Gastrocnemius medialis (tissue), 4 donors: ENCODE data around the gene DCDC1. TPM values are rescaled to one million over a fixed set of nuclear protein-coding genes. Genes with fewer than 3 reads are reported as not detected.

Experiments used
- ATAC-seq, 2 donors: fragments of 150-250 bp; one replicate each; pipeline ENCODE4 v1.9.1; 2016
- DNase-seq, 2 donors: peaks; one replicate each; pipeline ENCODE4 v3.0.0-alpha.2; 2019
- H3K27ac ChIP-seq, 4 donors: fragments of 200-600 bp; sonication (generic); 1 replicate in 1 of 4; 2 replicates in 3 of 4; pipeline ENCODE4 v1.5.1; 2016 to 2018; ENCODE audit warnings: mild to moderate bottlenecking in 2 of 4, moderate library complexity in 1 of 4
- H3K27me3 ChIP-seq, 3 donors: fragments of 200-600 bp; sonication (generic) in 2 of 3; 1 replicate in 1 of 3; 2 replicates in 2 of 3; pipeline versions ENCODE4 v1.5.1 to v1.6.0; 2016 to 2019; ENCODE audit warnings: mild to moderate bottlenecking in 1 of 3, moderate library complexity in 1 of 3
- H3K36me3 ChIP-seq, 2 donors: fragments of 200-600 bp; sonication (generic) in 1 of 2; one replicate each; pipeline ENCODE4 v1.5.1; 2017 to 2018
- H3K4me1 ChIP-seq, 2 donors: fragments of 200-600 bp; sonication (generic) in 1 of 2; one replicate each; pipeline ENCODE4 v1.5.1; 2016 to 2017; ENCODE audit warnings: mild to moderate bottlenecking in 2 of 2
- H3K4me3 ChIP-seq, 4 donors: fragments of 200-600 bp; sonication (generic) in 3 of 4; 1 replicate in 1 of 4; 2 replicates in 3 of 4; pipeline ENCODE4 v1.5.1; 2016 to 2019; ENCODE audit warnings: mild to moderate bottlenecking in 2 of 4
- H3K9me3 ChIP-seq, 3 donors: fragments of 200-600 bp; sonication (generic) in 2 of 3; 1 replicate in 1 of 3; 2 replicates in 2 of 3; pipeline ENCODE4 v1.5.1; 2016 to 2019
- POLR2A ChIP-seq, 2 donors: fragments of 450-650 bp; IDR thresholded peaks; one replicate each; pipeline ENCODE4 v1.6.1; 2017; ENCODE audit warnings: antibody characterized with exemption in 2 of 2, mild to moderate bottlenecking in 2 of 2, moderate library complexity in 2 of 2
- in situ Hi-C, 4 donors: fragments of 200-750 bp; cut with MboI; loops; one replicate each; pipeline versions ENCODE4 v1.15.0 to v1.8.0; 2017; ENCODE audit warnings: low sequenced_read_pairs in 4 of 4
- intact Hi-C: fragments of 100-400 bp; cut with DNase I; formaldehyde crosslinking; loops from one replicate; pipeline ENCODE4 v1.15.1; 2023; ENCODE audit warnings: low total_unique reads
- total RNA-seq, 4 donors: library from RNA; depleted of rRNA; stranded (reverse); fragments of >200 nt; gene quantifications; one replicate each; pipeline versions ENCODE4 v1.1.0 to v1.2.3, GENCODE V29; 2016
- TF ChIP-seq, protein P1 (sequence below), 5 experiments: fragments of 450-650 bp in 3 of 5; fragments of 200-600 bp in 2 of 5; sonication (generic) in 2 of 5; IDR thresholded peaks in 4 of 5; conservative IDR thresholded peaks in 1 of 5; 1 replicate in 4 of 5; 2 replicates in 1 of 5; pipeline ENCODE4 v1.5.1; 2016 to 2019; ENCODE audit warnings: antibody characterized with exemption in 5 of 5, mild to moderate bottlenecking in 3 of 5, moderate library complexity in 3 of 5

DCDC1 gene
- total RNA-seq, 4 donors from 2014 or later, result not detected

GRCh38 chr11:31131760-31132159 is 237.8 kb downstream of the DCDC1 start:
- DNase-seq (no peak), ATAC-seq (no peak)
- Histone ChIP-seq H3K36me3 (no peaks in the 10 kb centered on the region), H3K27me3 (no peaks in the 10 kb centered on the region), H3K9me3 (no peaks in the 10 kb centered on the region), H3K27ac (no peak overlapping the region), H3K4me3 (no peak overlapping the region), H3K4me1 (no peaks in the 10 kb centered on the region)
- intact Hi-C loops (no loop called here), in situ Hi-C loops (no loop called here)
- TF ChIP-seq, protein P1, sequence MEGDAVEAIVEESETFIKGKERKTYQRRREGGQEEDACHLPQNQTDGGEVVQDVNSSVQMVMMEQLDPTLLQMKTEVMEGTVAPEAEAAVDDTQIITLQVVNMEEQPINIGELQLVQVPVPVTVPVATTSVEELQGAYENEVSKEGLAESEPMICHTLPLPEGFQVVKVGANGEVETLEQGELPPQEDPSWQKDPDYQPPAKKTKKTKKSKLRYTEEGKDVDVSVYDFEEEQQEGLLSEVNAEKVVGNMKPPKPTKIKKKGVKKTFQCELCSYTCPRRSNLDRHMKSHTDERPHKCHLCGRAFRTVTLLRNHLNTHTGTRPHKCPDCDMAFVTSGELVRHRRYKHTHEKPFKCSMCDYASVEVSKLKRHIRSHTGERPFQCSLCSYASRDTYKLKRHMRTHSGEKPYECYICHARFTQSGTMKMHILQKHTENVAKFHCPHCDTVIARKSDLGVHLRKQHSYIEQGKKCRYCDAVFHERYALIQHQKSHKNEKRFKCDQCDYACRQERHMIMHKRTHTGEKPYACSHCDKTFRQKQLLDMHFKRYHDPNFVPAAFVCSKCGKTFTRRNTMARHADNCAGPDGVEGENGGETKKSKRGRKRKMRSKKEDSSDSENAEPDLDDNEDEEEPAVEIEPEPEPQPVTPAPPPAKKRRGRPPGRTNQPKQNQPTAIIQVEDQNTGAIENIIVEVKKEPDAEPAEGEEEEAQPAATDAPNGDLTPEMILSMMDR (IDR thresholded peaks at IDR 0.05 in 4 of 5, conservative IDR thresholded peaks at IDR 0.05 in 1 of 5), result no peak
- no peak for TF ChIP-seq POLR2A (IDR thresholded peaks at IDR 0.05)

DNA sequence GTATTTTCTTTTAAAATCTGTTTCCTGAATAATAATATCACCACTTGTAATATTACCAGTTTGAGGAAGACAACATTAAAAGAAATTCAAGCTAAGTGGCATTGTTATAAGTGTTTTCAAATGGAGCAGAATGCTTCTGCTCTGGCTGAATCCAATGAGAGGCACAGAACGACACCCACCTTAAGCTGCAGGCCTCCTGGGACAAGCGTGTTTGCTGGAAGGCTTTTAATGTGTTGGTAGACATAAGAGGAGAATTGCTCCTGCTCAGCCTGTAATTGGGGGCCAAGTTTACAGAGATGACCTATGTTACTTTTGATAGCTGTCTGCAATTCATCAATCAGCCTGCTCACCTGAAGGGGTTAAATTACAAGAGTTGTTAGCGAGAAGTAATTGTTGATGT is 242.2 kb downstream of the DCDC1 start:
- H3K9me3 ChIP-seq, result no peaks in the 10 kb centered on the region
- intact Hi-C loops, result no loop called here
- no peak overlapping the region for H3K4me3 ChIP-seq
- H3K36me3 ChIP-seq, result no peaks in the 10 kb centered on the region
- DNase-seq (no peak), ATAC-seq (no peak)
- TF ChIP-seq, protein P1 (IDR thresholded peaks at IDR 0.05 in 4 of 5, conservative IDR thresholded peaks at IDR 0.05 in 1 of 5), result no peak
- no peak for TF ChIP-seq POLR2A (IDR thresholded peaks at IDR 0.05)
- no peaks in the 10 kb centered on the region for H3K4me1 ChIP-seq
- in situ Hi-C loops, result no loop called here
- H3K27me3 ChIP-seq, result no peaks in the 10 kb centered on the region
- H3K27ac ChIP-seq, result no peak overlapping the region

GRCh38 chr11:31120428-31120827 is 249.1 kb downstream of the DCDC1 start:
- TF ChIP-seq, protein P1 (IDR thresholded peaks at IDR 0.05 in 4 of 5, conservative IDR thresholded peaks at IDR 0.05 in 1 of 5), result no peak
- TF ChIP-seq POLR2A (IDR thresholded peaks at IDR 0.05), result no peak
- ATAC-seq (no peak), DNase-seq (no peak)
- Histone ChIP-seq H3K4me3 (no peak overlapping the region), H3K4me1 (no peaks in the 10 kb centered on the region), H3K9me3 (no peaks in the 10 kb centered on the region), H3K27ac (no peak overlapping the region), H3K36me3 (no peaks in the 10 kb centered on the region), H3K27me3 (no peaks in the 10 kb centered on the region)
- intact Hi-C loops (no loop called here), in situ Hi-C loops (loop anchor here in 1 of 4 donors (25.0 kb wide), 1 partner anchor 742 kb away; no protein-coding TSS in a partner anchor)

DNA sequence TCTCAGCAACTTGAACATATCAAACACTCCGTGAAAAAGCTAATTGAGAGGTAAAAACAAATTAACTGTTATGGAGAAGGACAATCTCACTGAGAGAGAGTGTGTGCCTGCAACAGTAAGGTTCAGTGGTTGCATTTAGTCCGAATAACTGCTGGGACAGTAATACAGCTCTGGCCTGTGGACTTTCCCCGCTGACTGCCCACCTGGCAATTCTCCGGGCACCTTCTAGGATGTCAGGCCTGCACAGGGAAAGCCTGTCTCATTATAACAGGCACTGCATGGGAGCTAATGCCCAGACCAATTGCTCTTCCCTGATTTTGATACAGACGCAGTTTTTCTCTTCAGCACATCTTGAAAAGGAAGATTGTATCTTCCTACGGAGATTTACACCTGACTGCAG is 251.0 kb downstream of the DCDC1 start:
- intact Hi-C loops, result no loop called here
- no peaks in the 10 kb centered on the region for H3K27me3 ChIP-seq
- H3K9me3 ChIP-seq, result no peaks in the 10 kb centered on the region
- ATAC-seq, result no peak
- H3K4me3 ChIP-seq, result no peak overlapping the region
- H3K27ac ChIP-seq, result no peak overlapping the region
- no peaks in the 10 kb centered on the region for H3K4me1 ChIP-seq
- TF ChIP-seq, protein P1 (IDR thresholded peaks at IDR 0.05 in 4 of 5, conservative IDR thresholded peaks at IDR 0.05 in 1 of 5), result no peak
- TF ChIP-seq POLR2A (IDR thresholded peaks at IDR 0.05), result no peak
- no peaks in the 10 kb centered on the region for H3K36me3 ChIP-seq
- DNase-seq, result no peak
- in situ Hi-C loops, result loop anchor here in 1 of 4 donors (25.0 kb wide), 1 partner anchor 744 kb away; no protein-coding TSS in a partner anchor

DNA sequence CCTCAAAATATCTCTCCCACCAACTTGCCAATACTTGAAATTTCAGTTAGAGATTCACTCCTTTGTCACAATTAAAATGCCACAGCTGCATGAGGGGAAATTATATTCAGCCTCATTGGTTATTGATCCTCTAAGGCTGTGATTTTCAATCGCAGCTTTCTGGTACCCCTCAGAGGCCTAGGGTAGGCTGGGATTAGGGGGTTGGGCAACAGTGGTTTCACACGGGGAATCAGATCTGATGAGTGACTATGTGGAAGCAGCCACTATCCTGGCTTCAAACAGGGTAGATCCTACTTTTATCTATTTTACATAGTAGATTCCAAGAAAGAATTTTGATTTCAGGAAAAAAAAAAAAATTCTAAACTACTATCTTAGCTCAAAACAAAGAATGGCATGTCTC is 252.5 kb downstream of the DCDC1 start:
- in situ Hi-C loops, result loop anchor here in 1 of 4 donors (25.0 kb wide), 1 partner anchor 745 kb away; no protein-coding TSS in a partner anchor
- Histone ChIP-seq H3K27me3 (no peaks in the 10 kb centered on the region), H3K36me3 (no peaks in the 10 kb centered on the region), H3K9me3 (no peaks in the 10 kb centered on the region), H3K4me1 (no peaks in the 10 kb centered on the region), H3K27ac (no peak overlapping the region), H3K4me3 (no peak overlapping the region)
- no peak for DNase-seq
- ATAC-seq, result no peak
- no peak for TF ChIP-seq POLR2A (IDR thresholded peaks at IDR 0.05)
- TF ChIP-seq, protein P1 (IDR thresholded peaks at IDR 0.05 in 4 of 5, conservative IDR thresholded peaks at IDR 0.05 in 1 of 5), result no peak
- intact Hi-C loops, result no loop called here
